Measurements from ENCODE around the gene PCDH9.

Gene PCDH9

GRCh38 chr13:66751691-66752090, 478.4 kb downstream of the PCDH9 start:
- no peak for DNase-seq (ENCODE audit: low read depth)

- DNase-seq (ENCODE audit: low read depth), result no peak
These were observed 481.4 kb downstream of the PCDH9 start for GRCh38 chr13:66748712-66749111.

GRCh38 chr13:66745307-66745706, 484.8 kb downstream of the PCDH9 start:
- DNase-seq (ENCODE audit: low read depth), result no peak

- no peak for DNase-seq (ENCODE audit: low read depth)
These were observed 506.6 kb downstream of the PCDH9 start for GRCh38 chr13:66723576-66723975.

GRCh38 chr13:66716538-66716937, 513.6 kb downstream of the PCDH9 start:
- no peak for DNase-seq (ENCODE audit: low read depth)

GRCh38 chr13:66714795-66715194, 515.3 kb downstream of the PCDH9 start:
- peak; percentile 1 for DNase-seq (ENCODE audit: low read depth)

GRCh38 chr13:66704110-66704509, 526.0 kb downstream of the PCDH9 start:
- DNase-seq (ENCODE audit: low read depth), result no peak

GRCh38 chr13:66703597-66703996, 526.5 kb downstream of the PCDH9 start:
- no peak for DNase-seq (ENCODE audit: low read depth)

GRCh38 chr13:66700117-66700601, 530.0 kb downstream of the PCDH9 start:
- no peak for DNase-seq (ENCODE audit: low read depth)

- DNase-seq (ENCODE audit: low read depth), result no peak
These were observed 536.5 kb downstream of the PCDH9 start for GRCh38 chr13:66693656-66694055.

GRCh38 chr13:66691149-66691548, 539.0 kb downstream of the PCDH9 start:
- DNase-seq (ENCODE audit: low read depth), result no peak

- DNase-seq (ENCODE audit: low read depth), result no peak
These were observed 540.5 kb downstream of the PCDH9 start for GRCh38 chr13:66689628-66690027.

GRCh38 chr13:66689037-66689619, 541.0 kb downstream of the PCDH9 start:
- DNase-seq (ENCODE audit: low read depth), result no peak

- peak; percentile 10 for DNase-seq (ENCODE audit: low read depth)
These were observed 548.7 kb downstream of the PCDH9 start for GRCh38 chr13:66681403-66681802.

- no peak for DNase-seq (ENCODE audit: low read depth)
These were observed 550.1 kb downstream of the PCDH9 start for GRCh38 chr13:66680031-66680430.

- DNase-seq (ENCODE audit: low read depth), result no peak
These were observed 554.5 kb downstream of the PCDH9 start for GRCh38 chr13:66675620-66676019.

GRCh38 chr13:66673401-66673800, 556.7 kb downstream of the PCDH9 start:
- peak; percentile 84 for DNase-seq (ENCODE audit: low read depth)

- peak; percentile 87 for DNase-seq (ENCODE audit: low read depth)
These were observed 564.1 kb downstream of the PCDH9 start for GRCh38 chr13:66665991-66666390.

- no peak for DNase-seq (ENCODE audit: low read depth)
These were observed 566.4 kb downstream of the PCDH9 start for GRCh38 chr13:66663711-66664110.

- no peak for DNase-seq (ENCODE audit: low read depth)
These were observed 566.9 kb downstream of the PCDH9 start for GRCh38 chr13:66663206-66663605.

- no peak for DNase-seq (ENCODE audit: low read depth)
These were observed 568.8 kb downstream of the PCDH9 start for GRCh38 chr13:66661336-66661735.

GRCh38 chr13:66660468-66660813, 569.7 kb downstream of the PCDH9 start:
- DNase-seq (ENCODE audit: low read depth), result no peak

GRCh38 chr13:66659701-66660467, 570.3 kb downstream of the PCDH9 start:
- peak; percentile 70 for DNase-seq (ENCODE audit: low read depth)

GRCh38 chr13:66659286-66659685, 570.9 kb downstream of the PCDH9 start:
- peak; percentile 0 for DNase-seq (ENCODE audit: low read depth)

All from EH (cell line).